Testis (tissue), 2 donors: ENCODE measurements around the gene PRKAG1.

Source experiments
- POLR2A ChIP-seq: fragments of 450-650 bp; IDR thresholded peaks from one replicate; pipeline ENCODE4 v1.6.1; 2017; ENCODE audit warnings: antibody characterized with exemption, mild to moderate bottlenecking, moderate library complexity
- TF ChIP-seq, protein P1 (sequence below), 3 experiments: fragments of 450-650 bp in 2 of 3; fragments of 200-600 bp in 1 of 3; sonication (generic) in 1 of 3; IDR thresholded peaks; one replicate each; pipeline ENCODE4 v1.5.1; 2016 to 2019; ENCODE audit warnings: antibody characterized with exemption in 3 of 3, mild to moderate bottlenecking in 2 of 3, moderate library complexity in 1 of 3

DNA sequence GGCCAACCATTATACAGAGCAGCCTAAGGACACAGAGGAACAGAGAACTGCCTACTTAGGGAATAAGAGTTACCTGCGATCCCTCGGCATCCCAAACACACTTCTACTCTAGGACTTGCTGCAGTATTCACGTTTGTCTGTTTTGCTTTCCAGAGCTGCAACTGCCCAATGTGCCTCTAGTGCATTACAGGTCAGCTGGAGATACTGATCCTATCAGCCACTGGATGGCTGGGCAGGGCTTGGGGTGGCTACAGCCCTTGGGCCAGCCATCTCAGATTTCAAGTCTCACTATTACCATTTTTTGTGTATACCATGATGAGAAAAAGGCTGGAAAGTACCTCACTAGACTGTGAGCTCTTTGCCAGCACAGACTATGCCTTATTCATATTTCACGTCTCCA is 65.9 kb downstream of the PRKAG1 start:
- TF ChIP-seq POLR2A = no peak
- TF ChIP-seq, protein P1, sequence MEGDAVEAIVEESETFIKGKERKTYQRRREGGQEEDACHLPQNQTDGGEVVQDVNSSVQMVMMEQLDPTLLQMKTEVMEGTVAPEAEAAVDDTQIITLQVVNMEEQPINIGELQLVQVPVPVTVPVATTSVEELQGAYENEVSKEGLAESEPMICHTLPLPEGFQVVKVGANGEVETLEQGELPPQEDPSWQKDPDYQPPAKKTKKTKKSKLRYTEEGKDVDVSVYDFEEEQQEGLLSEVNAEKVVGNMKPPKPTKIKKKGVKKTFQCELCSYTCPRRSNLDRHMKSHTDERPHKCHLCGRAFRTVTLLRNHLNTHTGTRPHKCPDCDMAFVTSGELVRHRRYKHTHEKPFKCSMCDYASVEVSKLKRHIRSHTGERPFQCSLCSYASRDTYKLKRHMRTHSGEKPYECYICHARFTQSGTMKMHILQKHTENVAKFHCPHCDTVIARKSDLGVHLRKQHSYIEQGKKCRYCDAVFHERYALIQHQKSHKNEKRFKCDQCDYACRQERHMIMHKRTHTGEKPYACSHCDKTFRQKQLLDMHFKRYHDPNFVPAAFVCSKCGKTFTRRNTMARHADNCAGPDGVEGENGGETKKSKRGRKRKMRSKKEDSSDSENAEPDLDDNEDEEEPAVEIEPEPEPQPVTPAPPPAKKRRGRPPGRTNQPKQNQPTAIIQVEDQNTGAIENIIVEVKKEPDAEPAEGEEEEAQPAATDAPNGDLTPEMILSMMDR (IDR thresholded peaks at IDR 0.05) = no peak
